GM21737 (cell line): ENCODE data around the gene HIGD1C.
"Not testable (repeated sequence)": the region's sequence is repeated elsewhere in the genome, so short reads cannot be mapped to it uniquely, and the experiment has no call there.

Source experiments
- ATAC-seq: cut with Tn5 transposase; IDR thresholded peaks from one replicate; pipeline ENCODE4 v1.9.1; 2021; ENCODE audit warnings: mild to moderate bottlenecking, moderate library complexity; ENCODE audit not compliant: unreplicated experiment

Gene HIGD1C

DNA sequence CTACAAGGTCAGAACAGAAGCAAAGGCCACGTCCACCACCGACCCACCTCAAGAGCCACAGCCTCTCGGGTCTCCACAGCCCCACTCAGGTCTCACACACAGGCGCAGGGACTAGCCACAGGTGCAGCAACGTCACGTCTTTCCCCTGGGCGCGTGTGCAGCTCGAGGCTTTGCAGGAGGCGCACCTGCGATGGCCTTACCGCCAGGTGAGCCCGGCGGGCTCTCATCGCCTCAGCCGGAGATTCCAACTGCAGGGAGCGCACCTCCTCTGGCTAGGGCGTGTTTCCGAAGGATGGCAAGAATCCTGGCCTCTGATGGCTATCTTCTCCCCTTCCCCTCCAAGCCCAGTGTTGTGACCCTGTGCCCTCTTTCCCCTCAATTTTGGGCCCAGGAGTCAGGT, at the start of gene HIGD1C:
TSS of gene HIGD1C (plus strand) at position 35 of the 400 bp plus-strand sequence. CDS start 1,455 bp downstream, outside the sequence.
- ATAC-seq: no peak

DNA sequence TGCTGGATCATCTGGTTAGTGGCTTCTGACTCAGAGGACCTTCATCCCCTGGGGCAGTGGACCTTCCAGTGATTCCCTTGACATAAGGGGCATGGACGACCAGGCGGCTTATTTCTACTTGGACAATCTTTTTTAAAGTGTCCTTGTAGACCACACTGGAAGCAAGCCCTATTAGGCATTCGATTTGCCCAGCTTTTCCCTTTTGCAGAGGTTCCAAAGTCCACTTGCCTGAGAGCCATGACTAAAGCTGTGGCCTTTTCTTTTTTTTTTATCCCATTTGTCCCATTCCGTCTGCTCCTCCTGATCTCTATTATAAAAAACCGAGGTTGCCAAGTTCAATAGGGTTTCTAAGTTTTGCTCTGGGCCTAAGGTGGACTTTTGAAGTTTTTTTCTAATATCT, 43.9 kb upstream of the HIGD1C start:
- not testable (repeated sequence) for ATAC-seq

DNA sequence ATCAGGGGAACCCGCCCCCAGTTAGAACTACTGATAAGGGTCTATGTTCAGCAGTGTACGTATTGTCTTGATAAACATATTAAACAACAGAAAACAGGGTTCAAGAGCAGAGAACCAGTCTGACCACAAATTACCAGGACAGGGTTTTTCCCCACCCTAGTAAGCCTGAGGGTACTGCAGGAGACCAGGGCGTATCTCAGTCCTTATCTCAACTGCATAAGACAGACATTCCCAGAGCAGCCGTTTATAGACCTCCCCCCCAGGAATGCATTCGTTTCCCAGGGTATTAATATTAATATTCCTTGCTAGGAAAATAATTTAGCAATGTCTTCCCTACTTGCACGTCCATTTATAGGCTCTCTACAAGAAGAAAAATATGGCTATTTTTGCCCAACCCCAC, 40.0 kb upstream of the HIGD1C start:
- not testable (repeated sequence) for ATAC-seq

DNA sequence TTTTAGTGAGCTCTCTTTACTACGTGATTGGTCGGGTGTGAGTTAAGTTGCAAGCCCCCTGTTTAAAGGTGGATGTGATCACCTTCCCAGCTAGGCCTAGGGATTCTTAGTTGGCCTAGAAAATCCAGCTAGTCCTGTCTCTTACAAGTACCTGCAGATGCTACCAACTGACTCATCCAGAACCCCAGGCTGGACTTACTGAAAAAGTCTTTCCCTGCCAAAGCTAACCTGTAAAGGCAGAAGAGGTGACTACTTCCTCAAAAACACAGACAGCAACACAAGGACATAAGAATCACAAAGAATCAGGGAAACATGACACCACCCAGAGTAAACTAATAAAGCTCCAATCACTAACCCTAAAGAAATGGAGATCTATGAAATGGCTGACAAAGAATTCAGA, 39.1 kb upstream of the HIGD1C start:
- ATAC-seq: no peak

DNA sequence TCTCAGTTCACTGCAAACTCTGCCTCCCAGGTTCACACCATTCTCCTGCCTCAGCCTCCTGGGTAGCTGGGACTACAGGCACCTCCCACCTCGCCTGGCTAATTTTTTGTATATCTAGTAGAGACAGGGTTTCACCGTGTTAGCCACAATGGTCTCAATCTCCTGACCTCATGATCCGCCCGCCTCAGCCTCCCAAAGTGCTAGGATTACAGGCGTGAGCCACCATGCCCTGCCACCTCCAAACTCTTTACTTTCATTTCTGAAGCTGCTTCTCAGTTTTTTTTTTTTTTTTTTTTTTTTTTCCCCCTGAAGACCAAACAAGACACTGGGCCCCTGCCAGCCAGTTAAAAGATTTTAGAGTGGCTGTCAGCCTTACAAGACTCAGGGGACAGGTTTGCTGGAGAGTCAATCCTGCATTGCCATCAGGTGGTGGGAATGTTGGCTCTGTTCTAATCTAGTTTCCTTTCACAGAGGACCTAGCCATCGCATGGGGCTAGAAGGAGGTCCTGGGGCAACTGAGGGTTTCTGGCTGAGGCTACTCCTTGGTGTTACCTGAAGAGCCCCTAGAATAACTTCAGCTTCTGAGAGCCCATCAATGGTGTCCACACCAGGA, 37.4 kb upstream of the HIGD1C start:
- no peak for ATAC-seq

DNA sequence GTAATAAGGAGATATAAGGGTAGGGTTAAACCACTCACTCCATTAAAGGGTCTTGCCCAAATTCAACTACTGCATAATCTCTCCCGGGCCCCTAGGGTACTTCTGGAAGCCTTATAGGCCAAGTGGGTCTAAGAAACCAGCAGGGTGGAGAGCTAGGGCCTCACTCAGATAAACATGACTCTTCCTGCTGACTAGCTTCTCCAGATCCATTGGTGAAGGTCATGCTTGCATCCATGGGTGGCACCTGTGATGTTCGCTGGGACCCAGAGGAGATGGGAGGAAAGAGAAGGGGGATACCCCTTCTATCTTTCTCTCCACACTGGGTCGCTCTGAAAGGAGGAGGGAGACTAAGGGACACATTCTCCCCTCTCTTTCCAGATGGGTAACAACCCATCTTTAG, 36.1 kb upstream of the HIGD1C start:
- no peak for ATAC-seq

DNA sequence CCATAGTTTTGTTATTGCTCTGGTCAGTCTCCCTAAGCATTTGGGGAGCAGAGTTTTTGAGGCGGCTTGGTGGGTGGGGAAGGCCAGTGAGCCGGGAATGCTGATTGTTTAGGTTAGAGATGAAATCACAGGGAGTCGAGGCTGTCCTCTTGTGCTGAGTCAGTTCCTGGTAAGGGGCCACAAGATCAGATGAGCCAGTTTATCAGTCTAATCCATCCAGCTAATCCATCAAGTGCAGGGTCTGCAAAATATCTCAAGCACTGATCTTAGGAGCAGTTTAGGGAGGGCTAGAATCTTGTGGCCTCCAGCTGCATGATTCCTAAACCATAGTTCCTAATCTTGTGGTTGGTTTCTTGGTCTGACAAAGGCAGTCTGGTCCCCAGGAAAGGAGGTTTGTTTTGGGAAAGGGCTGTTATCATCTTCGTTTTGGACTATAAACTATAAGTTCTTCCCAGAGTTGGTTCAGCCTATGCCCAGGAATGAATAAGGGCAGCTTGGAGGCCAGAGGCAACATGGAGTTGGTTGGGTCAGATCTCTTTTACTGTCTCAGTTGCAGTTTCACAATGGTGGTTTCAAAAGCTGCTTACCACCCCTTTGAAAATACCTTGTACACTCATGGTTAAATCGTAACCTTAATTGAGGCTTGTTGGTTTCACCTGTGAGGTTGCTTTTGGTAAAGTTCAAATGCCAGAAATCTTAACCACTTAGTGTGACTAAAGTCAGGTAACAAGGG, 33.6 kb upstream of the HIGD1C start:
- ATAC-seq: no peak

DNA sequence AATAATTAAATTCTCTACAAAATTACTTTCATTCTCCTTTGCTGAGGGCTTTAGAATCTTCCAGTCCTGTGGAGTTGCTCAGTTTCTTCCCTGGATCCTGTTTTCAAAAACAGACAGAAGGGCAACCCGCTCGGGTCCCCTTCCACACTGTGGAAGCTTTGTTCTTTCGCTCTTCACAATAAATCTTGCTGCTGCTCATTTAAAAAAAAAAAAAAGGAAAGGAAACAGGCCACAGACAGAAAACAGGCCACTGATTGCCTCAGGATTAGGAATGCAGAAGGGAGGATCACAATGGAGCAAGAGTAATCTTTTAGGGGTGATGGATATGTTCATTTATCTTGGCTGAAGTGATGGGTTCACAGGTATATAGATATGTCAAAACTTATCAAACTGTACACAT, 29.5 kb upstream of the HIGD1C start:
- ATAC-seq: no peak

DNA sequence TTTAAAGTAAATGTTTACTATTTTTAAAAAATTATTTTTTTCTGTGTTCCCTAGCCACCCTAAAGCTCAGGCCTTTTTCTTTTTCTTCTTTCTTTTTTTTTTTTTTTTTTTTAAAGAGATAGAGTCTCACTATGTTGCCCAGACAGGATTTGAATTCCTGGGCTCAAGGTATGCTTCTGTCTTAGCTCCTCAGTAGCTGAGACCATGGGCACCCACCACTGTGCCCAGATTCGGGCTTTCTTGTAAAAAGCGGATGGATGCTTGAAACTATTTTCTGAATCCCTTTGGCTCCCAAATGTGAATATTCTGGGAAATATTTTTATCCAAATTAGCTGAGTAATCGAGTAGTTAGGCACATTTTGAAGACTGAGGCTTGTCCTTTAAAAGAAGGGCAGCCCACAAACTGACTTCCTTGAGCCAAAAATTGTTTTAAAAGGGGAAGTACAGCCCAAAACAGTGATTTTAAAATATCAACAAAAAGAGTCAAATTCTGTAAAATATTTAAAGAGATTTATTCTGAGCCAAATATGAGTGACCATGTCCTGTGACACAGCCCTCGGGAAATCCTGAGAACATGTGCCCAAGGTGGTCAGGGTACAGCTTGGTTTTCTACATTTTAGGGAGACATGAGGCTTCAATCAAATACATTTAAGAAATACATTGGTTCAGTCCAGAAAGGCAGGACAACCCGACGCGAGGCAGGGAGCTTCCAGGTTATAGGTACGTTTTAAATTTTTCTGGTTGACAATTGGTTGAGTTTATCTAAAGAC, 28.8 kb upstream of the HIGD1C start:
- no peak for ATAC-seq

DNA sequence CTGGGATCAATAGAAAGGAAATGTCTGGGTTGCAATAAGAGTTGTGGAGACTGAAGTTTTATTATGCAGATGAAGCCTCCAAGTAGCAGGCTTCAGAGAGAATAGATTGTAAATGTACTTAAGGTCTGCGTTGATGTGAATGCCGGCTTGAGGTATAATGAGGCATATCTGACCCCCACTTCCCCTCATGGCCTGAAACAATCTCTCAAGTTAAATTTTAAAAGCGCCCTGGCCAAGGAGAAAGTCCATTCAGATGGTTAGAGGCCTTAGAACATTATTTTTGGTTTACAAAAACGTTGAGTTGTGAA, 28.3 kb upstream of the HIGD1C start:
- peak; percentile 59 for ATAC-seq

DNA sequence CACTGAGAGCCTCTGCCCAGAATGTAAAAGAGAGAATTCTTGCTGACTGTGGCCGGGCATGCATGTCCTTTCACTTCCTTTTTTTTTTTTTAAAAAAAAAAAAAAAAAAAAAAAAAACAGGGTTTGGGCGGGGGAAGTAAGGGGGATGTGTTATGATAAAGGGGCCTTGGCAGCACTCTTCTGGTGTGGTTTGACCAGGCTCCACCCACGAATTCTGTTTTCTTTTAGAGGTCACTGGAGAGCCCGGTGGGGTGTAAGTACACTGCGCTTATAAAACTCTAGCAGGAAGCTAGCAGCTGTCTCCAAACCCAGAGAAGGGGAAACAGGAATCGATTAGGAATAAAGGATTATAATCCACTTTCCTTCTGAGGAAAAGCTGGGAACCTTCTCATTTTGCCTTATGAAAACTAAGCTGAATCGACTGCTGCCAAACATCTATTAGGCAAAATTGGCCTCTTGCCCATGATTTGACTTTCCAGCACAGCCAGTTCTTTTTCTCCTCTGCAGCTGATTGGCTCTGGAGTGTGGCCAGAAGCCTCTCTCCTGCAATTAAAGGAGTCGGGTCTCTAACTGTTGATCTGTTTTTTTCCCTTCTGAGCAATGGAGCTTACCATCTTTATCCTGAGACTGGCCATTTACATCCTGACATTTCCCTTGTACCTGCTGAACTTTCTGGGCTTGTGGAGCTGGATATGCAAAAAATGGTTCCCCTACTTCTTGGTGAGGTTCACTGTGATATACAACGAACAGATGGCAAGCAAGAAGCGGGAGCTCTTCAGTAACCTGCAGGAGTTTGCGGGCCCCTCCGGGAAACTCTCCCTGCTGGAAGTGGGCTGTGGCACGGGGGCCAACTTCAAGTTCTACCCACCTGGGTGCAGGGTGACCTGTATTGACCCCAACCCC, 27.7 kb upstream of the HIGD1C start:
- ATAC-seq: peak; percentile 80

DNA sequence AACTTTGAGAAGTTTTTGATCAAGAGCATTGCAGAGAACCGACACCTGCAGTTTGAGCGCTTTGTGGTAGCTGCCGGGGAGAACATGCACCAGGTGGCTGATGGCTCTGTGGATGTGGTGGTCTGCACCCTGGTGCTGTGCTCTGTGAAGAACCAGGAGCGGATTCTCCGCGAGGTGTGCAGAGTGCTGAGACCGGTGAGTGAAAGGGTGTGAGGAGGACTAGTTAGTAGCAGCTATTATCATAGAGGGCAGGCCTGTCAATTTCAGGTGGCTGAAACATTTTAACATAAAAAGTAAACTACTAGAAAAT, 27.0 kb upstream of the HIGD1C start:
- ATAC-seq: peak; percentile 19

DNA sequence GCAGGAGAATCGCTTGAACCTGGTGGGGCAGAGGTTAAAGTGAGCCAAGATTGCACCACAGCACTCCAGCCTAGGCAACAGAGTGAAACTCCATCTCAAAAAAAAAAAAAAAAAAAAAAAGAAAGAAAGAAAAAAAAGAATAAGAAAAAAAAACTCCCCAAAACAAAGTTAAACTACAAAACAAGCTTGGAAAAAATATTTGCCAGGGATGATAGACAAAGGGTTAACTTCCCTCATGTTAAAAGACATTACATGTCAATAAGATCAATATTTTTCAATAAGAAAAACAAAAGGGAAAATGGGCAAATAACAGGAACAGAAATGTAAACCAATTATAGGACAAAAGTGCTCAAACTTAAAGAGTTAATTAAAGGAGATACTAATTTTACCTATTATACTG, 26.4 kb upstream of the HIGD1C start:
- ATAC-seq: no peak

DNA sequence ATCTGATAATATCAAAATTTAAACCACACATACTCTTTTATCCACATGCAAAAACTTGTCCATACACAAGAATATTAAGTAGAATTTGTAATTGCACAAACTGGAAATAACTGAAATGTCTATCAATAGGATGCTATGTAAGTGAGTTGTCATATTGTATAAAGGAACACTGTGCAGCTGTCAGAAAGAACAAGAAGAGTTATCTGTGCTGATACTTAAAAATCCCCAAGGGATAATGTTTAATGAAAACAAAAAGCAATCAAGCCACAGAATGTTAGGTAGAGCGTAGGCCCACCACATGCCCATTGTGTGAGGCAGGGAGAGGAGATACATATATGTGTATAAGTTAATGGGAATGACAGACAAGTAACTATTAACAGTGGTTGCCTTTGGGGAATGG, 25.9 kb upstream of the HIGD1C start:
- ATAC-seq: no peak

DNA sequence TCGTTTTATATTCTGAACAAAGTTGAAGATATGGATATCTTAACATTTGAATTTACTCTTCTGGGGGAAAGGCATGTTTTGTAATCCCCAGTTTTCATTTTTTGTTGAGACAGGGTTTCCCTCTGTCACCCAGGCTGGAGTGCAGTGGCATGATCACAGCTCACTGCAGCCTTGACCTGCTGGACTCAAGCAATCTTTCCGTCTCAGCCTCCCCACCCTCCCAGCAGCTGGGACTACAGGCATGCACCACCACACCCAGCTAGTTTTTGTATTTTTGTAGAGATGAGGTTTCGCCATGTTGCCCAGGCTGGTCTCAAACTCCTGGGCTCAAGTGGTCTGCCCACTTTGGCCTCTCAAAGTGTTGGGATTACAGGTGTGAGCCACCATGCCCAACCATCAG, 25.4 kb upstream of the HIGD1C start:
- ATAC-seq: not testable (repeated sequence)

DNA sequence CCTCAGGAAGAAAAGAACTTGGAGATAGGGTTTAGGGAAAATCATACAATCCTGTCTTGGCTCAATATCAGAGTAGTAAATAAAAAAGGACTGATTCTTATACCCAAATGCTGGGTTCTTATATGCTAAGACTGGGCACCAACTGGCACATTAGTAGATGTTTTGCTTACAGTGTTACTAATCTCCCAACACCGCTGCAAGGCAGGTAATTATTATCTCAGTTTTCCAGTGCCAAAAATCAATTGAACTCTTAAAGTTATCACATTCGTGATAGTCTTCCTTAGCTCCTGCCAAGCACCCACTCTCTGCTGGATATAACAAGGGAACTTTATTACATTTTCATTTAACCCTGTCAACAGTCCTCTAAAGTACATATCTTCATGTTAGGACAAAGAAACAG, 25.0 kb upstream of the HIGD1C start:
- ATAC-seq: no peak

DNA sequence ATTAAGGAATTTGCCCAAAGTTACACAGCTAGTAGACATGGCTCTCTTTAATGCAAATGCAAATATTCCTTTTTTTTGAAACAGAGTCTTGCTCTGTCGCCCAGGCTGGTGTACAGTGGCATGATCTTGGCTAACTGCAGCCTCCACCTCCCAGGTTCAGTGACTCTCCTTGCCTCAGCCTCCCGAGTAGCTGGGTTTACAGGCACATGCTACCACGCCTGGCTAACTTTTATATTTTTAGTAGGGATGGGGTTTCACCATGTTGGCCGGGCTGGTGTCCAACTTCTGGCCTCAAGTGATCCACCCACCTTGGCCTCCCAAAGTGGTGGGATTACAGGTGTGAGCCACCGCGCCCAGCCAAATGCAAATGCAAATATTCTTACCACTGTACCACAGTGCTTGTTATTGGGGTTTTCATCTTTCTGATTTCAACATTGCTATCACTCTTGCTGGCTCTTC, 24.5 kb upstream of the HIGD1C start:
- ATAC-seq: no peak

DNA sequence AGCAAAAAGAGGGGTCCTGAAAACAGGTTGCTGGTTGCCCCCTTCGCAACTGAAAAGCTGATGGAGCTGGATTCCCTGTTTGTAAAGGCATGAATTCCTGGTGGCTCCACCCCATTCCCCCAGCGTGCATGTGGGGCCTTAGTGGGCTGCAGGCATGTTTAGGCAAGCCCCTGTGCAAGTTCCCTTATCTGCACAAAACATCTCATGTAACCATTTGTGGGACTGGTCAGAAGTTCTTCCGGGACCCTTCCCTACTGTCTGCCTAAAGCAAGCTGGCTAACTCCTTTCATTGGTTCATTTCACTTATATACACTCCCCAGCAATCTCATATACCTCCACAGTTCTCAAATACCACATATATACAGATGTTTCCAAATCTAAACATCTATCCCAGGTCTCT, 24.0 kb upstream of the HIGD1C start:
- ATAC-seq: no peak

DNA sequence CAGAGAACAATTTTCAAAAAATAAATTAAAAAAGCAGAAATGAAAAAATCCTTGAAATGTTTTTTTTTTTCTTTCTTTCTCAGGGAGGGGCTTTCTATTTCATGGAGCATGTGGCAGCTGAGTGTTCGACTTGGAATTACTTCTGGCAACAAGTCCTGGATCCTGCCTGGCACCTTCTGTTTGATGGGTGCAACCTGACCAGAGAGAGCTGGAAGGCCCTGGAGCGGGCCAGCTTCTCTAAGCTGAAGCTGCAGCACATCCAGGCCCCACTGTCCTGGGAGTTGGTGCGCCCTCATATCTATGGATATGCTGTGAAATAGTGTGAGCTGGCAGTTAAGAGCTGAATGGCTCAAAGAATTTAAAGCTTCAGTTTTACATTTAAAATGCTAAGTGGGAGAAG, 22.5 kb upstream of the HIGD1C start:
- no peak for ATAC-seq

DNA sequence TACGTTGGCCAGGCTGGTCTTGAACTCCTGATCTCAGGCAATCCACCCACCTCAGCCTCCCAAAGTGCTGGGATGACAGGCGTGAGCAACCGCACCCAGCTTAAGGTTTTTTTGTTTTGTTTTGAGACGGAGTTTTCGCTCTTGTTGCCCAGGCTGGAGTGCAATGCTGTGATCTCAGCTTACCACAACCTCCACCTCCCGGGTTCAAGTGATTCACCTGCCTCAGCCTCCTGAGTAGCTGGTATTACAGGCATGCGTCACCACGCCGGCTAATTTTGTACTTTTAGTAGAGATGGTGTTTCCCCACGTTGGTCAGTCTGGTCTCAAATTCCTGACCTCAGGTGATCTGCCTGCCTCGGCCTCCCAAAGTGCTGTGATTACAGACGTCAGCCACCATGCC, 21.9 kb upstream of the HIGD1C start:
- not testable (repeated sequence) for ATAC-seq

DNA sequence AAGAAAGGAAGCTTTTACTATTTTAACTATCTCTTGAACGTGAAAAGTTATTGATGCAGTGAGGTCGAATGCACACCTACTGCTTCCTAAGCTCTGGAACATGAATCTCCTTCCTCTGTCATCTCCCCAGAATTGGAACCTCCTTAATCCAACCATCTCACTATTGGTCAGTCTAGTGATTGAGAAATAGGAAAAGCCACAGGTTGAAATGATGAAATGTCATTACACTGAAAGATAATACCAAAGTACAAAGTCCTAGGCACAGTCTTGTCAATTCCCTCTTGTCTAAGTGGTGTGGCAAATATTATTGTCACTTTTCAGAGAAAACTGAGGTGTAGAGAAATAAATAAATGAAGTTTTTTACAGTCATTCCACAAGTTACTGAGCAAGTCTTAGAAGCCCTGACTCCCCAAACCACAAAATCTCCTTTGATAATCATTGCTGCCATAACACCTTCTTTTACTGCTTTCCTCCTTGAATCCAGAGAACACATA, 19.5 kb upstream of the HIGD1C start:
- no peak for ATAC-seq
